Measurements from ENCODE around the gene SEC62.
A peak's percentile ranks its signal among the peaks of the same experiment; 100 is the strongest.

Gene SEC62

DNA sequence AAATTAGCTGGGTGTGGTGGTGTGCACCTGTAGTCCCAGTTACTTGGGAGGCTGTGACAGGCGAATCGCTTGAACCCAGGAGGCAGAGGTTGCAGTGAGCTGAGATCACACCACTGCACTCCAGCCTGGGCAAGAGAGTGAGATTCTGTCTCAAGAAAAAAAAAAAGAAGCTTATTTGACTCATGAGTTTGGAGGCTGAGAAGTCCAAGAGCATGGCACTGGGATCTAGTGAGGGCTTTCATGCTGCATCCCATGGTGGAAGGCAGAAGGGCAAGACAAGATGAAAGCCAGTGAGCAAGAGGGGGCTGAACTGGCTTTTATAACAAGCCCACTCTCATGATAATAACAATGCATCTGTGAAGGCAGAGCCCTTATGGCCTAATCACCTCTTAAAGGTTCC lies 33.4 kb downstream of the SEC62 start:
- H2BK12ac ChIP-seq (ENCODE audit: low read length), result peak overlapping the region; percentile 38
- no peak overlapping the region for H4K12ac ChIP-seq (ENCODE audit: low read depth, low read length)
- no peaks in the 10 kb centered on the region for H3K79me2 ChIP-seq (ENCODE audit: control insufficient read depth, insufficient read depth, low read length, poor library complexity)
- no peak overlapping the region for H3K4ac ChIP-seq (ENCODE audit: low read depth, low read length)
- no CpG with 5 or more reads among the region's 2 CpGs for WGBS (ENCODE audit: extremely low coverage, insufficient coverage, insufficient read length)
- H2AK5ac ChIP-seq (ENCODE audit: low read length), result no peak overlapping the region
- no peak overlapping the region for H2BK120ac ChIP-seq (ENCODE audit: insufficient read depth, low read length, poor library complexity)
- H2AFZ ChIP-seq (ENCODE audit: insufficient read depth, low read length, poor library complexity), result no peak overlapping the region
- peaks cover 3% of the 10 kb centered on the region for H3K79me1 ChIP-seq (ENCODE audit: low read length)
- H3K36me3 ChIP-seq (ENCODE audit: control insufficient read depth in 1 of 2, insufficient read depth in 2 of 2, low read length in 2 of 2), result peaks cover 0 to 3% of the 10 kb centered on the region in 2 experiments
- H3K27me3 ChIP-seq (ENCODE audit: insufficient read depth, low read length), result no peaks in the 10 kb centered on the region
- no peak overlapping the region for H2BK5ac ChIP-seq (ENCODE audit: low read depth, low read length, poor library complexity)
- H3K23ac ChIP-seq (ENCODE audit: low read length), result no peak overlapping the region
- H3K4me2 ChIP-seq (ENCODE audit: low read length), result no peak overlapping the region
- no peak overlapping the region for H4K91ac ChIP-seq (ENCODE audit: low read depth, low read length)
- H3K18ac ChIP-seq (ENCODE audit: low read length), result no peak overlapping the region
- no peak overlapping the region for H4K8ac ChIP-seq (ENCODE audit: low read depth, low read length)
- DNase-seq, result no peak
- H3K4me3 ChIP-seq (ENCODE audit: low read depth, low read length), result no peak overlapping the region
- H3K27ac ChIP-seq (ENCODE audit: low read depth, low read length), result no peak overlapping the region
- H3K9ac ChIP-seq (ENCODE audit: low read length), result no peak overlapping the region
- no peaks in the 10 kb centered on the region for H3K4me1 ChIP-seq (ENCODE audit: control insufficient read depth in 1 of 2, insufficient read depth in 2 of 2, low read length in 2 of 2)
- no peak overlapping the region for H3K14ac ChIP-seq (ENCODE audit: low read length)
- no peaks in the 10 kb centered on the region for H3K9me3 ChIP-seq (ENCODE audit: insufficient read depth, low read depth, low read length)

- H2AK5ac ChIP-seq (ENCODE audit: low read length), result no peak overlapping the region
- no peak for DNase-seq
- no peak overlapping the region for H2BK12ac ChIP-seq (ENCODE audit: low read length)
- no peaks in the 10 kb centered on the region for H3K9me3 ChIP-seq (ENCODE audit: insufficient read depth, low read depth, low read length)
- H4K8ac ChIP-seq (ENCODE audit: low read depth, low read length), result no peak overlapping the region
- H3K4me3 ChIP-seq (ENCODE audit: low read depth, low read length), result no peak overlapping the region
- no peaks in the 10 kb centered on the region for H3K4me1 ChIP-seq (ENCODE audit: control insufficient read depth in 1 of 2, insufficient read depth in 2 of 2, low read length in 2 of 2)
- no peak overlapping the region for H3K14ac ChIP-seq (ENCODE audit: low read length)
- H4K12ac ChIP-seq (ENCODE audit: low read depth, low read length), result no peak overlapping the region
- H3K4me2 ChIP-seq (ENCODE audit: low read length), result no peak overlapping the region
- H3K36me3 ChIP-seq (ENCODE audit: control insufficient read depth in 1 of 2, insufficient read depth in 2 of 2, low read length in 2 of 2), result no peaks in the 10 kb centered on the region
- no peak overlapping the region for H3K9ac ChIP-seq (ENCODE audit: low read length)
- H3K23ac ChIP-seq (ENCODE audit: low read length), result no peak overlapping the region
- WGBS (ENCODE audit: extremely low coverage, insufficient coverage, insufficient read length), result no CpG with 5 or more reads among the region's 10 CpGs
- H2BK5ac ChIP-seq (ENCODE audit: low read depth, low read length, poor library complexity), result no peak overlapping the region
- no peaks in the 10 kb centered on the region for H3K79me2 ChIP-seq (ENCODE audit: control insufficient read depth, insufficient read depth, low read length, poor library complexity)
- no peak overlapping the region for H3K4ac ChIP-seq (ENCODE audit: low read depth, low read length)
- no peak overlapping the region for H3K27ac ChIP-seq (ENCODE audit: low read depth, low read length)
- H3K79me1 ChIP-seq (ENCODE audit: low read length), result peaks cover 1% of the 10 kb centered on the region
- H3K18ac ChIP-seq (ENCODE audit: low read length), result no peak overlapping the region
- no peak overlapping the region for H2BK120ac ChIP-seq (ENCODE audit: insufficient read depth, low read length, poor library complexity)
- no peaks in the 10 kb centered on the region for H3K27me3 ChIP-seq (ENCODE audit: insufficient read depth, low read length)
- no peak overlapping the region for H2AFZ ChIP-seq (ENCODE audit: insufficient read depth, low read length, poor library complexity)
- H4K91ac ChIP-seq (ENCODE audit: low read depth, low read length), result no peak overlapping the region
Measured at GRCh38 chr3:170002231-170002630, 35.6 kb downstream of the SEC62 start.

- no peak overlapping the region for H3K23ac ChIP-seq (ENCODE audit: low read length)
- no CpG with 5 or more reads among the region's 1 CpG for WGBS (ENCODE audit: extremely low coverage, insufficient coverage, insufficient read length)
- no peak overlapping the region for H2BK12ac ChIP-seq (ENCODE audit: low read length)
- H3K4ac ChIP-seq (ENCODE audit: low read depth, low read length), result no peak overlapping the region
- no peak overlapping the region for H3K4me2 ChIP-seq (ENCODE audit: low read length)
- no peak overlapping the region for H4K8ac ChIP-seq (ENCODE audit: low read depth, low read length)
- no peak overlapping the region for H3K14ac ChIP-seq (ENCODE audit: low read length)
- no peak overlapping the region for H4K91ac ChIP-seq (ENCODE audit: low read depth, low read length)
- H3K4me3 ChIP-seq (ENCODE audit: low read depth, low read length), result no peak overlapping the region
- H3K9ac ChIP-seq (ENCODE audit: low read length), result no peak overlapping the region
- no peaks in the 10 kb centered on the region for H3K27me3 ChIP-seq (ENCODE audit: insufficient read depth, low read length)
- H2BK120ac ChIP-seq (ENCODE audit: insufficient read depth, low read length, poor library complexity), result no peak overlapping the region
- H4K12ac ChIP-seq (ENCODE audit: low read depth, low read length), result no peak overlapping the region
- no peak overlapping the region for H2AFZ ChIP-seq (ENCODE audit: insufficient read depth, low read length, poor library complexity)
- H3K9me3 ChIP-seq (ENCODE audit: insufficient read depth, low read depth, low read length), result no peaks in the 10 kb centered on the region
- H3K79me2 ChIP-seq (ENCODE audit: control insufficient read depth, insufficient read depth, low read length, poor library complexity), result no peaks in the 10 kb centered on the region
- no peak overlapping the region for H3K18ac ChIP-seq (ENCODE audit: low read length)
- no peaks in the 10 kb centered on the region for H3K36me3 ChIP-seq (ENCODE audit: control insufficient read depth in 1 of 2, insufficient read depth in 2 of 2, low read length in 2 of 2)
- no peak overlapping the region for H2AK5ac ChIP-seq (ENCODE audit: low read length)
- DNase-seq, result no peak
- no peaks in the 10 kb centered on the region for H3K4me1 ChIP-seq (ENCODE audit: control insufficient read depth in 1 of 2, insufficient read depth in 2 of 2, low read length in 2 of 2)
- no peak overlapping the region for H3K27ac ChIP-seq (ENCODE audit: low read depth, low read length)
- H2BK5ac ChIP-seq (ENCODE audit: low read depth, low read length, poor library complexity), result no peak overlapping the region
- peaks cover 1% of the 10 kb centered on the region for H3K79me1 ChIP-seq (ENCODE audit: low read length)
Measured at GRCh38 chr3:170002879-170003278, 36.3 kb downstream of the SEC62 start.

DNA sequence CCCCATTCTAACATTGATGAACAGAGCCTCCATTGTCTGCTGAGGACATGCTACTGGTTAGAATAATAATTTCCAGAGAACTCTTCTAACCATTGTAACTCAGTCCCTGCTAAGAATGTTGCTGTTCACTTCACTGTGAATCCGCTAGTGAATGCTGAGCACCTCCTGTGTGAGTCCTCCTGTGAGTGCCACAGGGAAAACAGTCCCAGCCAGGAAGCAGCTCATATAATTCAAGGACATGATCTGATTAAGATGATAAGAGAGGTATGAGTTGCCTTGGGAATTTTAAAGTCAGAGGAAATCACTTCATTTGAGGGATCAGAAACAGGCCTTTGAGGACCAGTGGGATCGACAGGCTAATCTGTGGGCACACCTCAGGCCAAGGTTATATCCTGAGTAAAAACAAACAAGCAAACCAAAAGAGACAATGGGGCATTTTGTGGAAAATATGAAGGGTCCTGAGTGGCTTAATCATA lies 37.3 kb downstream of the SEC62 start:
- Histone ChIP-seq H3K36me3 (ENCODE audit: control insufficient read depth in 1 of 2, insufficient read depth in 2 of 2, low read length in 2 of 2) (no peaks in the 10 kb centered on the region), H2AK5ac (ENCODE audit: low read length) (no peak overlapping the region), H3K4me2 (ENCODE audit: low read length) (no peak overlapping the region), H3K4ac (ENCODE audit: low read depth, low read length) (no peak overlapping the region), H2AFZ (ENCODE audit: insufficient read depth, low read length, poor library complexity) (no peak overlapping the region), H3K14ac (ENCODE audit: low read length) (no peak overlapping the region), H4K8ac (ENCODE audit: low read depth, low read length) (no peak overlapping the region), H3K79me1 (ENCODE audit: low read length) (peaks cover 1% of the 10 kb centered on the region), H4K91ac (ENCODE audit: low read depth, low read length) (no peak overlapping the region), H2BK120ac (ENCODE audit: insufficient read depth, low read length, poor library complexity) (no peak overlapping the region), H3K79me2 (ENCODE audit: control insufficient read depth, insufficient read depth, low read length, poor library complexity) (no peaks in the 10 kb centered on the region), H4K12ac (ENCODE audit: low read depth, low read length) (no peak overlapping the region), H3K27me3 (ENCODE audit: insufficient read depth, low read length) (no peaks in the 10 kb centered on the region), H3K18ac (ENCODE audit: low read length) (no peak overlapping the region), H3K27ac (ENCODE audit: low read depth, low read length) (no peak overlapping the region), H3K23ac (ENCODE audit: low read length) (no peak overlapping the region), H3K4me3 (ENCODE audit: low read depth, low read length) (no peak overlapping the region), H2BK12ac (ENCODE audit: low read length) (no peak overlapping the region), H3K9me3 (ENCODE audit: insufficient read depth, low read depth, low read length) (no peaks in the 10 kb centered on the region), H3K9ac (ENCODE audit: low read length) (no peak overlapping the region), H2BK5ac (ENCODE audit: low read depth, low read length, poor library complexity) (no peak overlapping the region), H3K4me1 (ENCODE audit: control insufficient read depth in 1 of 2, insufficient read depth in 2 of 2, low read length in 2 of 2) (no peaks in the 10 kb centered on the region)
- no CpG with 5 or more reads among the region's 2 CpGs for WGBS (ENCODE audit: extremely low coverage, insufficient coverage, insufficient read length)
- no peak for DNase-seq

Measured in trophoblast cell (in vitro differentiated cells and primary cell).